Omental fat pad (tissue), 4 donors: ENCODE measurements around the gene TES. TPM values are rescaled to one million over a fixed set of nuclear protein-coding genes. Genes with fewer than 3 reads are reported as not detected.

Experiments
- ATAC-seq: fragments of 150-250 bp; one replicate; pipeline ENCODE4 v1.9.1; 2016; ENCODE audit warnings: mild to moderate bottlenecking, moderate library complexity; ENCODE audit not compliant: low FRiP score
- DNase-seq: peaks from one replicate; pipeline ENCODE4 v3.0.0-alpha.2; 2019; ENCODE audit warnings: low spot score
- CTCF ChIP-seq, 3 donors: fragments of 450-650 bp; IDR thresholded peaks; one replicate each; pipeline ENCODE4 v1.5.1; 2016 to 2017; ENCODE audit warnings: antibody characterized with exemption in 3 of 3, mild to moderate bottlenecking in 3 of 3, moderate library complexity in 2 of 3
- total RNA-seq, 4 donors: library from RNA; depleted of rRNA; stranded (reverse); fragments of >200 nt; gene quantifications; one replicate each; pipeline ENCODE4 v1.1.0, GENCODE V29; 2016

TES gene
- total RNA-seq, 4 donors from 2014 or later = 22.0 to 58.6 (median 35.8) TPM

- ATAC-seq (no peak), DNase-seq (no peak)
- no peak for TF ChIP-seq CTCF (IDR thresholded peaks at IDR 0.05)
Observed at GRCh38 chr7:116251675-116252074, 41.3 kb downstream of the TES start.

DNA sequence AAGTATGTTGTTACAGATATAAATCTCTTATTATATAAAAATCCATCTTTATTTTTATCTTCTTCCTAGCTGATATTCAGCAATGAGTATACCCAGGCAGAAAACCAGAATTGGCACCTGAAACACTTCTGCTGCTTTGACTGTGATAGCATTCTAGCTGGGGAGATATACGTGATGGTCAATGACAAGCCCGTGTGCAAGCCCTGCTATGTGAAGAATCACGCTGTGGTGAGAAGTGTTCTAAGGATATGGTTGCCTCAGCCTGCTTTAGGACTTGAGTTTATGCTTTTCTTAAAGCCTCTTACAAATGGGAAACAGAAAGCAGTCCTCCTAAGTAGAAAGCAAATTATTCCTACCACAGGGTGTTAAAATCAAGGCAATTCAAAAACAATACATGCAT, 41.9 kb downstream of the TES start:
- DNase-seq (no peak), ATAC-seq (no peak)
- no peak for TF ChIP-seq CTCF (IDR thresholded peaks at IDR 0.05)

GRCh38 chr7:116257156-116257555, 46.8 kb downstream of the TES start:
- TF ChIP-seq CTCF (IDR thresholded peaks at IDR 0.05) = no peak
- DNase-seq (no peak), ATAC-seq (no peak)

DNA sequence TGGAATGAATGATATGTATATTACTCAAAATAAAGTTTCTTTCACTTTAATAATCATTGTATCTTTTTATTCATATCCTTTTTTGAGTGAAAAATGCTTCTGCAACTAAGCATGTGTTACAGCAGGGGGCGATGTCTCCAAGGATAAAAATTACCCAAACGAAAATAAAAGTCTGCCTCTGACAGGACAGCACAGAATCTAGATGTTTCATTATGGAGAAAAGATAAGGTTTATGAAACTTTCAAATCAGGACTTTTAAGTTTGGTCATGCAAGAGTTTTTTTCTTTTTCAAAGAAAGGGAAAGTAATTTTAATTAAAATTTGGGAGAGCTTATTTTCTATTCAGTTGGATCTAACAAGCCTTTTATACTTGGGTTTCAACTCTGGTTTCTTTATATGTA, 48.4 kb downstream of the TES start:
- ATAC-seq (peak; percentile 66), DNase-seq (no peak)
- TF ChIP-seq CTCF (IDR thresholded peaks at IDR 0.05) = peak in 1 of 3 donors; percentile 63

GRCh38 chr7:116259156-116259870, 49.0 kb downstream of the TES start:
- no peak for TF ChIP-seq CTCF (IDR thresholded peaks at IDR 0.05)
- ATAC-seq (no peak), DNase-seq (no peak)

GRCh38 chr7:116259871-116260440, 49.6 kb downstream of the TES start:
- TF ChIP-seq CTCF (IDR thresholded peaks at IDR 0.05) = no peak
- no peak for DNase-seq
- ATAC-seq = no peak

DNA sequence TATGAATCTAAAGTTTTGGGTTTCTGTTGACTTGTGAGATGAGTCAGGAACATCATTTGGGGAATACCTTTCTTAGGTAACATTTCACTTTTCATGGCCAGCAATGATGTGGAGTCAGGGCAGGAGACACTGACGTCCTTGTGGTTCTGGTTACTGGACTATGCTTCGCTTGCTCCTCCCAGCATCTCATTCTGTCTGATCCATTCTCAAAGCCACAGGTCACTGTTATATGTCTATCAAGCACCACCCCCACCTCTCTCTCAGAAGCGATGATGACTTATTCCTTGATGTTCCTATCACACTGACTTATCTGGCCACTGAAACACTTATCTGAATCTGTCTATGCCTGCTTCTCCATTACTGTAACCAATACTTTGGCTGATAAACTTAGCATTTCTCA, 51.6 kb downstream of the TES start:
- DNase-seq = no peak
- TF ChIP-seq CTCF (IDR thresholded peaks at IDR 0.05) = no peak
- ATAC-seq = no peak
